HFFc6 (cell line): ENCODE results near the gene CTDSP1. TPM values are rescaled to one million over a fixed set of nuclear protein-coding genes. Genes with fewer than 3 reads are reported as not detected.

Experiments used
- DNase-seq: peaks from one replicate; pipeline ENCODE4 v3.0.0-alpha.2; 2018
- H3K27ac Mint-ChIP-seq: 2 replicates; pipeline ENCODE4 v1.8.0; 2020; ENCODE audit warnings: mild to moderate bottlenecking, mixed read lengths
- H3K27me3 Mint-ChIP-seq: 2 replicates; pipeline ENCODE4 v1.8.0; 2021; ENCODE audit warnings: mild to moderate bottlenecking, moderate library complexity, mixed read lengths; ENCODE audit not compliant: insufficient read depth
- H3K36me3 Mint-ChIP-seq: 2 replicates; pipeline ENCODE4 v1.8.0; 2021; ENCODE audit warnings: low read depth, mixed read lengths
- H3K4me1 Mint-ChIP-seq: 2 replicates; pipeline ENCODE4 v1.8.0; 2020; ENCODE audit warnings: low read depth, mixed read lengths
- H3K4me3 Mint-ChIP-seq: 2 replicates; pipeline ENCODE4 v1.8.0; 2020; ENCODE audit warnings: mild to moderate bottlenecking, moderate library complexity, mixed read lengths
- H3K9me3 Mint-ChIP-seq: 2 replicates; pipeline ENCODE4 v1.8.0; 2020; ENCODE audit warnings: mild to moderate bottlenecking, mixed read lengths
- CTCF ChIP-seq: fragments of 200-600 bp; sonication (generic); IDR thresholded peaks from 2 replicates; pipeline ENCODE4 v1.5.0; 2021; ENCODE audit warnings: antibody characterized with exemption, mild to moderate bottlenecking
- long read RNA-seq: library from polyadenylated mRNA; unstranded; transcript quantifications from one replicate; pipeline ENCODE4 v2.0.0, GENCODE V29; 2019
- total RNA-seq, 6 experiments: library from RNA; stranded (reverse); fragmentation: NEBNext Ultra II Directional; extraction: Animal tissue kit (Norgen Biotek cat#: 25700); gene quantifications; 2 replicates in 1 of 6; 3 replicates in 5 of 6; pipeline ENCODE4 v1.2.3, GENCODE V29; 2021

CTDSP1 gene
- total RNA-seq, result 10 to 100 TPM; 72.0 to 82.0 (median 75.5) TPM
- long read RNA-seq, transcript CTDSP1-201 (7 exons, 2,638 nt), result major isoform, 5 of 46 reads
- long read RNA-seq, partial matches to known transcripts, result 5 of 46 reads
- long read RNA-seq, other reads (novel, unspliced or antisense), result 34 of 46 reads

- no peaks in the 10 kb centered on the region for H3K9me3 Mint-ChIP-seq
- H3K4me3 Mint-ChIP-seq, result peak within 1 kb of the TSS; percentile 98
- H3K27me3 Mint-ChIP-seq, result no peaks in the 10 kb centered on the region; the same call in 1 of the 2 replicates
- peaks cover 46% of the 10 kb centered on the region for H3K4me1 Mint-ChIP-seq
- peaks cover 4% of the 10 kb centered on the region; the same call in 1 of the 2 replicates for H3K36me3 Mint-ChIP-seq
- peak; percentile 97 for DNase-seq
- TF ChIP-seq CTCF, result peak; percentile 45; the same call in 1 of the 2 replicates
- peak within 1 kb of the TSS; percentile 93 for H3K27ac Mint-ChIP-seq
These were observed at the start of gene CTDSP1 for GRCh38 chr2:218399391-218400166. CTDSP1 (plus strand) TSS chr2:218399868; CDS start chr2:218400091, 223 bp downstream.

- Mint-ChIP-seq H3K4me1 (no peaks in the 10 kb centered on the region), H3K27me3 (peaks cover 7% of the 10 kb centered on the region), H3K36me3 (peaks cover 5% of the 10 kb centered on the region), H3K9me3 (peaks cover 28% of the 10 kb centered on the region), H3K27ac (no peak overlapping the region), H3K4me3 (no peak overlapping the region)
- no peak for DNase-seq
- no peak for TF ChIP-seq CTCF
These were observed 45.6 kb upstream of the CTDSP1 start for GRCh38 chr2:218354045-218354444.

GRCh38 chr2:218354850-218355443 is 44.7 kb upstream of the CTDSP1 start:
- H3K36me3 Mint-ChIP-seq, result peaks cover 5% of the 10 kb centered on the region
- no peak for DNase-seq
- no peaks in the 10 kb centered on the region for H3K4me1 Mint-ChIP-seq
- no peak overlapping the region for H3K4me3 Mint-ChIP-seq
- H3K27ac Mint-ChIP-seq, result no peak overlapping the region
- peaks cover 22% of the 10 kb centered on the region for H3K9me3 Mint-ChIP-seq
- no peak for TF ChIP-seq CTCF
- H3K27me3 Mint-ChIP-seq, result peaks cover 7% of the 10 kb centered on the region

- no peak overlapping the region for H3K4me3 Mint-ChIP-seq
These were observed 42.2 kb upstream of the CTDSP1 start for GRCh38 chr2:218357236-218358177.

More at GRCh38 chr2:218357236-218358177, 42.2 kb upstream of the CTDSP1 start:
- DNase-seq, result no peak
- TF ChIP-seq CTCF, result no peak
- Mint-ChIP-seq H3K36me3 (no peaks in the 10 kb centered on the region), H3K9me3 (no peaks in the 10 kb centered on the region), H3K27me3 (peaks cover 4% of the 10 kb centered on the region), H3K27ac (peak overlapping the region; percentile 27; the same call in 1 of the 2 replicates), H3K4me1 (no peaks in the 10 kb centered on the region; the same call in 1 of the 2 replicates)
